Astrocyte of the cerebellum (primary cell): ENCODE data around the gene APIP.
A peak's percentile ranks its signal among the peaks of the same experiment; 100 is the strongest.

Experiments
- DNase-seq: peaks from one replicate; pipeline ENCODE4 v3.0.0-alpha.2; 2011; ENCODE audit warnings: low read depth
- H3K4me3 ChIP-seq: 2 replicates; pipeline ENCODE4 v1.5.1; 2011; ENCODE audit warnings: mild to moderate bottlenecking, low read depth, low read length, moderate library complexity
- in situ Hi-C: cut with HindIII; loops from 2 replicates; pipeline ENCODE4 v1.10.0; 2017; ENCODE audit warnings: low sequenced_read_pairs
- TF ChIP-seq, protein P1 (sequence below): IDR thresholded peaks from 2 replicates; pipeline ENCODE4 v1.5.1; 2012; ENCODE audit warnings: low read length, low read depth, moderate library complexity, mild to moderate bottlenecking; ENCODE audit errors: missing control alignments

Gene APIP

DNA sequence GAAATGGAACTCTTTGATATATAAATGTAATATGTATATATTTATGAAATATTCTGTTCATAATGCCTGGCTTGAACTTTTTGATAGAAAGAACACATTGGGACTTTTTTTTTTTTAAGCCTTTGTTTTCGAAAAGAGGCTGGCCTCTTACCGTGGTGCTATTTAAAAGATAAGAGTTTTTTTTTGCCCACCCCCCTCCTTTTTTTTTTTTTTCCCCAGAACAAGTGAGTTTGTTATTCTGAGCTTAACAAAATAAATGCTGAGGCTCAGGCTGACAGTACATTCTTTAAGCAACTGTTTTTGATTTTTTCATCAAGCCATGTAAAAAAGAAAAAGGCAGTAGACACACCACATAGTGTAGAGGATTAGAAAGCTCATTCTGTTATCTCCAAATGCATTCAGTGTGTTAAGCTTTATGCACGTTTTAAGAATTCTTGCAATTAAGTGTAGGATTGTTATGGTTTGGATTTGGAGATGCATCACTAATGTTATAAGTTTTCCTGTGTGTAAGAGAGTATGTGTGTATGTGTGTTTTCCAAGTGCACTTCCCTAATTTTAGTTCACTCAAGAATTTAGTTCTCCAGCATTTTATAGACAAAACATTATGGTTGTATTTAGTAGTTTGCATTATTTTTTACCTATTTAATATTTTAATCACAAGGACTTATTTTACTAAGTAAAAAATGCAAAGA lies 12.2 kb upstream of the APIP start:
- TF ChIP-seq, protein P1, sequence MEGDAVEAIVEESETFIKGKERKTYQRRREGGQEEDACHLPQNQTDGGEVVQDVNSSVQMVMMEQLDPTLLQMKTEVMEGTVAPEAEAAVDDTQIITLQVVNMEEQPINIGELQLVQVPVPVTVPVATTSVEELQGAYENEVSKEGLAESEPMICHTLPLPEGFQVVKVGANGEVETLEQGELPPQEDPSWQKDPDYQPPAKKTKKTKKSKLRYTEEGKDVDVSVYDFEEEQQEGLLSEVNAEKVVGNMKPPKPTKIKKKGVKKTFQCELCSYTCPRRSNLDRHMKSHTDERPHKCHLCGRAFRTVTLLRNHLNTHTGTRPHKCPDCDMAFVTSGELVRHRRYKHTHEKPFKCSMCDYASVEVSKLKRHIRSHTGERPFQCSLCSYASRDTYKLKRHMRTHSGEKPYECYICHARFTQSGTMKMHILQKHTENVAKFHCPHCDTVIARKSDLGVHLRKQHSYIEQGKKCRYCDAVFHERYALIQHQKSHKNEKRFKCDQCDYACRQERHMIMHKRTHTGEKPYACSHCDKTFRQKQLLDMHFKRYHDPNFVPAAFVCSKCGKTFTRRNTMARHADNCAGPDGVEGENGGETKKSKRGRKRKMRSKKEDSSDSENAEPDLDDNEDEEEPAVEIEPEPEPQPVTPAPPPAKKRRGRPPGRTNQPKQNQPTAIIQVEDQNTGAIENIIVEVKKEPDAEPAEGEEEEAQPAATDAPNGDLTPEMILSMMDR = no peak
- DNase-seq = no peak
- in situ Hi-C loops = loop anchor here (5.0 kb wide), 4 partner anchors 59 to 489 kb away; partner anchors contain the start of gene SLC1A2
- H3K4me3 ChIP-seq = no peak overlapping the region

DNA sequence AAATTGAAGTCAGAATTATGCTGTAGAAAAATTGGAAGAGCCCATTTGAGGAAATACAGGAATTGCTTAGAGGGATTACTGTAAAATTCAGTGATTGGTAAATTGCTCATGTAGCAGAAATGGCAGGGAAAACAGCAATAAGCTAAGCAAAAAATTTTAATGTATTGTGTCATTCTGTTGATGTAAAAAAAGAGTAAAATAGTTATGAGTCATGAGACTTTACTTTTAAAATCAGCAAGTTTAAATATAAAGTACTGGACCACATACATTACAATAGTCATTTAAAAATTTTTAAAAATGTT lies 10.6 kb upstream of the APIP start:
- in situ Hi-C loops = loop anchor here (5.0 kb wide), 4 partner anchors 61 to 491 kb away; partner anchors contain the start of gene SLC1A2
- no peak for DNase-seq
- TF ChIP-seq, protein P1 = no peak

DNA sequence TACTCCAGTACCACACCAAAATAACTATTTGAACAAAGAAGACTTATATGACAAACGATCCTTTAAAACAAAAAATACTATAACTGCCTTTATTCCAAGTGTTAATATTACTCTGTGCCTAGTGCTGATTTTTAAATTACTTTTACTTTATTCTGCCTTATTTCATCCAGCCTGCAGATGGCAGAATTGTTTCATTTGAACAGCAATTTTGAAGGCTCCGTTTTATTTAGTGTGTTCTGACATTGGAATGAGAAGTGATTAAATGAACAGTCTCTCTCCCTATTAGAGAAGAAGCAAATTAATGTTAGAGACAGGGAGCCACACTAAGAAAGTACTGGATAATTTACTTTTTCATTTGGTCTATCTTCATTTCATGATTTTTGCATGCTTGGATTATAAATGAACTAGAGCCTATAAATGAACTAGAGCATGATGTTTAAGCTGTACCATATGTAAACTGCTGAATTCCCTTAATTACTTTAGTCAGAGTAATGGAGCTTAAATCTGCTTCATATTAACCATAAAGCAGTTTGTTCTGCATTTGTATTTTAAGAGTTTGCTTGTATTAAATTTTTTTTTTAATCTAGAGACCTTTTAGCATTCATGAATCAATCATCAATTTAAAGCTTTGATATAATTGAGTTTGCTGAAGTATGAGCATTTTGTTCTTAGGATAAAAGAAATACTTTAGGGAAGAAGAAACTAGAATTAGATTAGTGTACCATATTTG lies 10.1 kb upstream of the APIP start:
- peak; percentile 53 for DNase-seq
- in situ Hi-C loops = loop anchor here (5.0 kb wide), 4 partner anchors 61 to 491 kb away; partner anchors contain the start of gene SLC1A2
- TF ChIP-seq, protein P1 = peak; percentile 55
- H3K4me3 ChIP-seq = no peak overlapping the region

More for the DNA sequence above, 10.6 kb upstream of the APIP start:
- H3K4me3 ChIP-seq = no peak overlapping the region

DNA sequence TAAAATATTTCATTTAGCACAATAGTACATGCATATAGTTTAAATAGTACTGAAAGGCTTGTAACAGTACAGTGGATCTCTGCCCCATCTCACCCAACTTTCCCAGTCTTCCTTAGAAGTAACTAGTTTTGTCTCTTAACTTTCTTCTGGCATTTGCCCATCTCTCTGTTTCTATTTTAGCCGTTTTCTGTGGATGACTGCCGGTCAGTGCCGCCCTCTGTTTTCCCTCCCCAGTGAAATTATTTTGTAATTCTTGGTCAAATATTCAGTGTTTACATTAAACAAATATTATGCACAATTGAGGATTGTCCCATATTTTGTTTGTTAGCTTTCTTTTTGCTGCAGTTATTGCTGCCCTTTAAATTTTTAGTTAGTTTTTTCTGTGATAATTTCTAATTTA lies 8.5 kb upstream of the APIP start:
- H3K4me3 ChIP-seq = no peak overlapping the region
- TF ChIP-seq, protein P1 = no peak
- no peak for DNase-seq
- in situ Hi-C loops = loop anchor here (5.0 kb wide), 4 partner anchors 63 to 493 kb away; partner anchors contain the start of gene SLC1A2

DNA sequence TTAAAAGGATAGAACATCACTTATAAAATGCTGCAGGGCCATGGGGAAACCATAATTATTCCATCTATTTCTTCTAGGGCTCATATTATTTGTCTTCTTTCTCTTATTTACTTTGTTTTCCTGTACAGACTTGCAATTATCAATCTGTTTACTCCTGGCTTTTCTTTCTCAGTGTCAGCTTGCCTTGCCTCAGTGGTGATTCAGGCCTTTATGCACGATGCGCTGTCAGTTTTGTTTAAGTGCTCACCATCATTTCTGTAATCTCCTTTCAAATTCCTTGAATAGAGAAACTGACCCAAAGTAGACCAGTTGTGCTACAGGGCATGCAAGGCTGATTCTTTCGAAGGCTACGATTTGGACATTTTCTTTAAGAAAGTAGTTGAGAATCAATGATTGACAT lies 5.0 kb upstream of the APIP start:
- no peak for DNase-seq
- in situ Hi-C loops = no loop called here
- H3K4me3 ChIP-seq = no peak overlapping the region
- TF ChIP-seq, protein P1 = no peak

DNA sequence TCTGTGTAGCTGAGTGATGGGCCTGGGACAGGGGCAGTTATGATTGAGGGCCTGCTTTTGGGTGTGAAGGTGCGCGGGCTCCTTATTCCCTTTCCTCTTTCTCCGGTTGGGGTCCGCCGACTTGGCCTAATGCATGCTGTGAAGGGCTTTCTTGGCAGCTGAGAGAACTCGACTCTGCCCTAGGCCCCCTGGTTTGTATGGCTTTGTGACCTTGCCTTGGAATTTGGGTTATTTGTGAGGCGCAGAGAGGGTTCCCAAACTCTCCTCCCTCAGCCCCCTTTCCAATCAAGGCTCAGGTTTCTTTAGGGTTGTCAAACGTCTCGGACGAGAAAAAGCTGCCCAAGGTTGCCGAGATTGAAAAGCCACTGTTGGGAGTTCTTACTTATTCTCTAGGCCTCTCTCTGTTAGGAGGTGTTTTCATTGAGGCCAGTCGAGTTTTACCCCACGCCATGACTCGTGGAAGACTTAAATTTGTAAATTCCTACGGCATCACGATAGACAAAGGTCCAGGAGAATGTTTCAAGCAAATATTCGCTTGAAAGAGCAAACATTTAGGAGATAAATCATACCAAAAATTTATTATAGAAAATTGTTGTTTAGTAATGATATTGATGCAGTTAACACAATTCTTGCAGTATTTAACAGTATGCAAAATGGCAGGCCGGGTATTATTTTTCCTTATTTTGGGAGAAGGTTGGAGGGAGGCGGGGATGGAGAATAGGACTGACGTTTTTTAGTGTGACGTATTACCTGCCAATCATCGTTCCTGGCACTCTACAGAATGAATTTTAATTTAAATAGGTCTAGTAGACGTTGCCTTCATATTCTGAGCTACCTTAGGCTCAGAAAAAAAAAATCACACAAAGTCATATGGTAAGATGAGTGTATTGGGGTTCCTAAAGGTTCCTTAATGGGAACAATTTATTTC lies 928 bp upstream of the APIP start:
- in situ Hi-C loops = no loop called here
- peak; percentile 4 for DNase-seq
- TF ChIP-seq, protein P1 = no peak
- peak overlapping the region; percentile 84 for H3K4me3 ChIP-seq
